HG02798 (cell line): Measurements from ENCODE around the gene GOSR1.
"Not testable (repeated sequence)": the region's sequence is repeated elsewhere in the genome, so short reads cannot be mapped to it uniquely, and the experiment has no call there.

Experiments
- ATAC-seq: cut with Tn5 transposase; IDR thresholded peaks from one replicate; pipeline ENCODE4 v1.9.1; 2021; ENCODE audit warnings: mild to moderate bottlenecking; ENCODE audit not compliant: unreplicated experiment, poor library complexity

GOSR1 gene

GRCh38 chr17:30503558-30503957 lies 26.4 kb downstream of the GOSR1 start:
- no peak for ATAC-seq

GRCh38 chr17:30505868-30506417 lies 28.7 kb downstream of the GOSR1 start:
- ATAC-seq = no peak

- ATAC-seq = no peak
Measured at GRCh38 chr17:30506481-30506880, 29.3 kb downstream of the GOSR1 start.

GRCh38 chr17:30513346-30513745 lies 36.1 kb downstream of the GOSR1 start:
- ATAC-seq = no peak

- ATAC-seq = no peak
Measured at GRCh38 chr17:30514895-30515596, 37.8 kb downstream of the GOSR1 start.

- ATAC-seq = no peak
Measured at GRCh38 chr17:30517786-30518185, 40.6 kb downstream of the GOSR1 start.

- ATAC-seq = no peak
Measured at GRCh38 chr17:30519166-30519565, 42.0 kb downstream of the GOSR1 start.

- no peak for ATAC-seq
Measured at GRCh38 chr17:30519707-30520106, 42.5 kb downstream of the GOSR1 start.

GRCh38 chr17:30520436-30520835 lies 43.2 kb downstream of the GOSR1 start:
- ATAC-seq = no peak

GRCh38 chr17:30520882-30521281 lies 43.7 kb downstream of the GOSR1 start:
- no peak for ATAC-seq

GRCh38 chr17:30521766-30522165 lies 44.6 kb downstream of the GOSR1 start:
- no peak for ATAC-seq

- ATAC-seq = not testable (repeated sequence)
Measured at GRCh38 chr17:30523236-30523635, 46.0 kb downstream of the GOSR1 start.

GRCh38 chr17:30524847-30525246 lies 47.6 kb downstream of the GOSR1 start:
- no peak for ATAC-seq

GRCh38 chr17:30526401-30526800 lies 49.2 kb downstream of the GOSR1 start:
- ATAC-seq = no peak

- not testable (repeated sequence) for ATAC-seq
Measured at GRCh38 chr17:30528701-30529100, 51.5 kb downstream of the GOSR1 start.

- ATAC-seq = no peak
Measured at GRCh38 chr17:30530346-30531025, 53.3 kb downstream of the GOSR1 start.

GRCh38 chr17:30532871-30533270 lies 55.7 kb downstream of the GOSR1 start:
- ATAC-seq = no peak

- no peak for ATAC-seq
Measured at GRCh38 chr17:30534298-30534697, 57.1 kb downstream of the GOSR1 start.

- no peak for ATAC-seq
Measured at GRCh38 chr17:30534938-30535921, 58.0 kb downstream of the GOSR1 start.

GRCh38 chr17:30536846-30537245 lies 59.6 kb downstream of the GOSR1 start:
- ATAC-seq = not testable (repeated sequence)
